Memory B cell (primary cell): ENCODE results near the gene DSEL.

ENCODE experiments used
- ATAC-seq: fragments of 150-1000 bp; cut with Tn5 transposase; 2 replicates; pipeline ENCODE4 v1.10.0; 2021; ENCODE audit warnings: low read depth, mild to moderate bottlenecking, moderate library complexity
- DNase-seq, 2 donors: peaks; one replicate each; pipeline ENCODE4 v3.0.0; 2022; ENCODE audit warnings: low spot score in 2 of 2
- H3K27ac Mint-ChIP-seq: one replicate; pipeline ENCODE4 v1.8.0; 2022; ENCODE audit warnings: mild to moderate bottlenecking, moderate library complexity, mixed read lengths
- H3K27me3 Mint-ChIP-seq: one replicate; pipeline ENCODE4 v1.8.0; 2022; ENCODE audit warnings: mixed read lengths
- H3K36me3 Mint-ChIP-seq: one replicate; pipeline ENCODE4 v1.8.0; 2022; ENCODE audit warnings: mild to moderate bottlenecking, mixed read lengths
- H3K4me1 Mint-ChIP-seq: one replicate; pipeline ENCODE4 v1.8.0; 2022; ENCODE audit warnings: mixed read lengths
- H3K4me3 Mint-ChIP-seq: one replicate; pipeline ENCODE4 v1.8.0; 2022; ENCODE audit warnings: mild to moderate bottlenecking, moderate library complexity, mixed read lengths
- H3K9me3 Mint-ChIP-seq: one replicate; pipeline ENCODE4 v1.8.0; 2022; ENCODE audit warnings: mixed read lengths

The DSEL gene

GRCh38 chr18:67478249-67478648 lies 38.3 kb downstream of the DSEL start:
- H3K9me3 Mint-ChIP-seq = no peaks in the 10 kb centered on the region
- H3K27ac Mint-ChIP-seq = no peak overlapping the region
- no peaks in the 10 kb centered on the region for H3K4me1 Mint-ChIP-seq
- no peak for DNase-seq
- no peaks in the 10 kb centered on the region for H3K36me3 Mint-ChIP-seq
- no peak overlapping the region for H3K4me3 Mint-ChIP-seq
- no peaks in the 10 kb centered on the region for H3K27me3 Mint-ChIP-seq
- no peak for ATAC-seq

- H3K36me3 Mint-ChIP-seq = no peaks in the 10 kb centered on the region
- no peak overlapping the region for H3K27ac Mint-ChIP-seq
- ATAC-seq (no peak), DNase-seq (no peak)
- no peaks in the 10 kb centered on the region for H3K27me3 Mint-ChIP-seq
- H3K9me3 Mint-ChIP-seq = no peaks in the 10 kb centered on the region
- no peaks in the 10 kb centered on the region for H3K4me1 Mint-ChIP-seq
- H3K4me3 Mint-ChIP-seq = no peak overlapping the region
These were observed 39.0 kb downstream of the DSEL start for GRCh38 chr18:67477522-67477921.

GRCh38 chr18:67476585-67476984 lies 39.9 kb downstream of the DSEL start:
- Mint-ChIP-seq H3K36me3 (no peaks in the 10 kb centered on the region), H3K27me3 (no peaks in the 10 kb centered on the region), H3K27ac (no peak overlapping the region), H3K4me3 (no peak overlapping the region), H3K4me1 (no peaks in the 10 kb centered on the region), H3K9me3 (no peaks in the 10 kb centered on the region)
- DNase-seq (no peak), ATAC-seq (no peak)

- Mint-ChIP-seq H3K27ac (no peak overlapping the region), H3K27me3 (no peaks in the 10 kb centered on the region), H3K9me3 (no peaks in the 10 kb centered on the region), H3K4me3 (no peak overlapping the region), H3K36me3 (no peaks in the 10 kb centered on the region), H3K4me1 (no peaks in the 10 kb centered on the region)
- DNase-seq (no peak), ATAC-seq (no peak)
These were observed 40.8 kb downstream of the DSEL start for GRCh38 chr18:67475673-67476072.

GRCh38 chr18:67468038-67468437 lies 48.5 kb downstream of the DSEL start:
- DNase-seq = no peak
- H3K4me3 Mint-ChIP-seq = no peak overlapping the region

GRCh38 chr18:67467188-67467587 lies 49.3 kb downstream of the DSEL start:
- ATAC-seq (no peak), DNase-seq (no peak)
- Mint-ChIP-seq H3K27ac (no peak overlapping the region), H3K36me3 (no peaks in the 10 kb centered on the region), H3K9me3 (peaks cover 1% of the 10 kb centered on the region), H3K4me1 (peaks cover 14% of the 10 kb centered on the region), H3K27me3 (no peaks in the 10 kb centered on the region), H3K4me3 (no peak overlapping the region)

More at GRCh38 chr18:67468038-67468437, 48.5 kb downstream of the DSEL start:
- Mint-ChIP-seq H3K27me3 (no peaks in the 10 kb centered on the region), H3K4me1 (peaks cover 14% of the 10 kb centered on the region), H3K9me3 (peaks cover 1% of the 10 kb centered on the region), H3K27ac (peak overlapping the region; percentile 36), H3K36me3 (no peaks in the 10 kb centered on the region)
- ATAC-seq = peak; percentile 90

- DNase-seq (no peak), ATAC-seq (no peak)
- H3K9me3 Mint-ChIP-seq = peaks cover 1% of the 10 kb centered on the region
- H3K36me3 Mint-ChIP-seq = no peaks in the 10 kb centered on the region
- H3K4me3 Mint-ChIP-seq = no peak overlapping the region
- peaks cover 14% of the 10 kb centered on the region for H3K4me1 Mint-ChIP-seq
- H3K27ac Mint-ChIP-seq = no peak overlapping the region
- no peaks in the 10 kb centered on the region for H3K27me3 Mint-ChIP-seq
These were observed 52.0 kb downstream of the DSEL start for GRCh38 chr18:67464499-67464898.

- Mint-ChIP-seq H3K36me3 (no peaks in the 10 kb centered on the region), H3K4me3 (no peak overlapping the region), H3K9me3 (peaks cover 1% of the 10 kb centered on the region), H3K27me3 (no peaks in the 10 kb centered on the region), H3K4me1 (peaks cover 12% of the 10 kb centered on the region), H3K27ac (no peak overlapping the region)
- DNase-seq (no peak), ATAC-seq (no peak)
These were observed 52.7 kb downstream of the DSEL start for GRCh38 chr18:67463829-67464228.

GRCh38 chr18:67456711-67457110 lies 59.8 kb downstream of the DSEL start:
- Mint-ChIP-seq H3K4me1 (no peaks in the 10 kb centered on the region), H3K27me3 (no peaks in the 10 kb centered on the region), H3K36me3 (no peaks in the 10 kb centered on the region), H3K9me3 (peaks cover 5% of the 10 kb centered on the region), H3K27ac (no peak overlapping the region), H3K4me3 (no peak overlapping the region)
- ATAC-seq (no peak), DNase-seq (no peak)
